Neural progenitor cell (in vitro differentiated cells): ENCODE data around the gene HYDIN. TPM values are rescaled to one million over a fixed set of nuclear protein-coding genes. Genes with fewer than 3 reads are reported as not detected.

ENCODE experiments used
- DNase-seq: peaks from one replicate; pipeline ENCODE4 v3.0.0-alpha.2; 2016; ENCODE audit warnings: low spot score
- H2AFZ ChIP-seq: fragments of 200-600 bp; sonication (generic); replicated peaks from 2 replicates; pipeline ENCODE4 v1.6.1; 2016; ENCODE audit warnings: antibody characterized with exemption
- H3F3A ChIP-seq: fragments of 200-600 bp; sonication (generic); 2 replicates; pipeline ENCODE4 v1.6.1; 2016; ENCODE audit warnings: antibody characterized with exemption, low read depth
- H3K27ac ChIP-seq: fragments of 200-600 bp; sonication (generic); 2 replicates; pipeline ENCODE4 v1.5.1; 2016; ENCODE audit warnings: mild to moderate bottlenecking
- H3K27me3 ChIP-seq: fragments of 200-600 bp; sonication (generic); 2 replicates; pipeline ENCODE4 v1.6.1; 2016; ENCODE audit warnings: mild to moderate bottlenecking, moderate library complexity
- H3K36me3 ChIP-seq: fragments of 200-600 bp; sonication (generic); 2 replicates; pipeline ENCODE4 v1.5.1; 2016
- H3K4me1 ChIP-seq: fragments of 200-600 bp; sonication (generic); 2 replicates; pipeline ENCODE4 v1.6.1; 2016; ENCODE audit warnings: mixed run types
- H3K4me2 ChIP-seq: fragments of 200-600 bp; sonication (generic); 2 replicates; pipeline ENCODE4 v1.6.1; 2016
- H3K4me3 ChIP-seq: fragments of 200-600 bp; sonication (generic); 2 replicates; pipeline ENCODE4 v1.5.1; 2016
- H3K79me2 ChIP-seq: fragments of 200-600 bp; sonication (generic); 2 replicates; pipeline ENCODE4 v1.6.1; 2016; ENCODE audit warnings: low read depth
- H3K9ac ChIP-seq: fragments of 200-600 bp; sonication (generic); 2 replicates; pipeline ENCODE4 v1.6.1; 2016
- H3K9me3 ChIP-seq: fragments of 200-600 bp; sonication (generic); 2 replicates; pipeline ENCODE4 v1.5.1; 2016; ENCODE audit warnings: low read depth
- H4K20me1 ChIP-seq: fragments of 200-600 bp; sonication (generic); 2 replicates; pipeline ENCODE4 v1.6.1; 2016; ENCODE audit warnings: low read depth
- H3K27ac Mint-ChIP-seq: 3 replicates; pipeline ENCODE4 v1.8.0; 2021; ENCODE audit warnings: mixed read lengths
- H3K27me3 Mint-ChIP-seq: 2 replicates; pipeline ENCODE4 v1.8.0; 2022; ENCODE audit warnings: low read depth, mild to moderate bottlenecking, inconsistent platforms, moderate library complexity, mixed read lengths; ENCODE audit not compliant: insufficient read depth
- H3K36me3 Mint-ChIP-seq: 3 replicates; pipeline ENCODE4 v1.8.0; 2021; ENCODE audit warnings: mixed read lengths
- H3K4me1 Mint-ChIP-seq: 3 replicates; pipeline ENCODE4 v1.8.0; 2021; ENCODE audit warnings: mixed read lengths
- H3K4me3 Mint-ChIP-seq: 3 replicates; pipeline ENCODE4 v1.8.0; 2021; ENCODE audit warnings: mild to moderate bottlenecking, moderate library complexity, mixed read lengths
- H3K9me3 Mint-ChIP-seq: 3 replicates; pipeline ENCODE4 v1.8.0; 2020; ENCODE audit warnings: mixed read lengths
- EZH2 ChIP-seq: fragments of 200-600 bp; sonication (generic); IDR thresholded peaks from 2 replicates; pipeline ENCODE4 v1.6.1; 2017; ENCODE audit warnings: antibody characterized with exemption, mild to moderate bottlenecking, moderate library complexity
- EZH2phosphoT487 ChIP-seq: fragments of 200-600 bp; sonication (generic); IDR thresholded peaks from 2 replicates; pipeline ENCODE4 v1.6.1; 2017; ENCODE audit warnings: antibody characterized with exemption
- total RNA-seq: library from RNA; depleted of rRNA; stranded (reverse); fragments of >200 nt; gene quantifications from 2 replicates; pipeline ENCODE4 v1.2.3, GENCODE V29; 2015; ENCODE audit warnings: low replicate concordance
- TF ChIP-seq, protein P1 (sequence below): fragments of 200-600 bp; sonication (generic); IDR thresholded peaks from 2 replicates; pipeline ENCODE4 v1.5.1; 2017; ENCODE audit warnings: antibody characterized with exemption, mild to moderate bottlenecking

Gene HYDIN
- total RNA-seq, 1 donor from 2014 or later, result 4.0 TPM

DNA sequence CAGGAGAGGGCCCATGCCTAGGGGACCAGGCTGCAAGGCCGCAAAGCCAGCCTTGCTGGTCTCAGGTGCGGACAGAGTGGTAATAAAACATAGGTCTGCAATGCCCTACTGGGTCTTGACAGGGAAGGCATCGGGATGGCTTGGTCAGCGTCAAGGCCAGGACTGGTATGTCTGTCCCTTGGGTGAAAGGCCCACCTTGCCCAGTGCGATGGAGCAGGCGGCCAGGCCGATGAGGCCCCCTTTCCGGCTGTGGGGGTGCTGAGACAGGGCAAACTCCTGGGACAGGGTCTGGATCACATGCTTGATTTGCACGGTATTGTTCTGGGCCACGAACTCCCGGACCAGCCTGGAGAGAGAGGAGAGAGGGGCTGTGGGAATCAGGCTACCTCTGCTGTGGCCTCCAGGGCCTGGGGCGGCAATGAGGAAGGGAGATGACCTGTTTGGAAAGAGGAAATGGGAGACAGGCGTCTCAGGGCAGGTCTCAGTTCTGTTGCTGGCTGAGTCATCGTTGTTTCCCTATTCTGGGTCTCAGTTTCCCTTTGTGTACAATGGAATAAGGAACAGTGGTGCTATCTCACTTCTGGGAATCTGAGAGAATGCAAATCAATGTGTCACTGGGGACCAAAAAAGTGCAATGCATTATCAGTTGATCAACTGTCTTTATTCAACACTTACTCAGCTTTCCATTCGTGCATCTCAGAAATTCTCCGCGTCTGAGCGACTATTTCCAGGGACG is 444.3 kb downstream of the HYDIN start:
- no peak overlapping the region for H3K27ac Mint-ChIP-seq
- no peaks in the 10 kb centered on the region for H3K9me3 Mint-ChIP-seq
- H3K4me2 ChIP-seq, result no peak overlapping the region

DNA sequence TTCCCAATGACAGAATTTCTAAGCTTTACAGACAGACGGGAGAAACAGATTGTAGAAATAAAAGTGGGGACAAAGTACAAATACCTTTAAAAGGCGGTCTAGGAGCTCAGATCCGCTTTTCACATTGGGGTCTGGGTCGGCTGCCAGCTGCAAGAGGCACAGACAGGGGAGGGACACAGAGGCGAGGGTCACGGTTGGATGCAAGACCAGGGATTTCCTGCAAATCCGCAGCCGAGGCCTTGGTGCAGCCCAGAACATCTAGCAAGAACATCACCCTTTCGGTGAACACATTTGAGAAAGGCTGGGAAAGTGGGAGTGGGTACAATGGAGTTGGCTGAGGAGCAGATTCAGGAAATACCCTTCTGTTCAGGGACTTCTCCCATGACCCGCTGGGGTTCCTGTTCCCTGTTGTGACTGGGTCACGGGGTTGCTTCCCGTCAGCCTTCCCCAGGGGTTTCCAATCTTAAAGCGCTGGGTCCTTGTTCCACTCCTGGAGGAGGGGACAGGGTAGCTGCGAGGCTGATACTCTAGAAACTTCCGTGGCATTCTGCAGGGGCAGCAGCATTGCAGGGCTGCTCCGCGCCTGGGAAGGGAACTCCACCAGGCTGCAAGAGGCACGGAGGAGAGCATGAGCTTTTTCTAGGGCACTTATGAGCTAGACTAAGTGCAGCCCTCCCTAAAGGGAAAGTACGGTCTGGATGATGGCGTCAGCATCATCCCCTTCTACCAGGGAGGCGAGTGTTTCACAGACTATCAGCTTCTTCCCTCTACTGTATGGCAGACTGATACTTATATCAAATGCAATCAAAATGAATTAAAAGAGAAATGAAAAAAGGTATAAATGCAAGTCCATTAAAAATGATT is 445.6 kb downstream of the HYDIN start:
- H3K9me3 Mint-ChIP-seq, result no peaks in the 10 kb centered on the region
- no peak overlapping the region for H3K4me3 ChIP-seq
- H3K36me3 Mint-ChIP-seq, result peaks cover 25% of the 10 kb centered on the region

More for the DNA sequence above, 444.3 kb downstream of the HYDIN start:
- Histone ChIP-seq H3K27me3 (no peaks in the 10 kb centered on the region), H3K36me3 (no peaks in the 10 kb centered on the region), H3K79me2 (peaks cover 9% of the 10 kb centered on the region), H3K4me1 (peaks cover 10% of the 10 kb centered on the region), H2AFZ (no peak overlapping the region), H3K9ac (no peak overlapping the region), H3K27ac (no peak overlapping the region), H4K20me1 (peaks cover 29% of the 10 kb centered on the region), H3K9me3 (no peaks in the 10 kb centered on the region), H3F3A (peaks cover 3% of the 10 kb centered on the region), H3K4me3 (no peak overlapping the region)
- Mint-ChIP-seq H3K4me3 (no peak overlapping the region), H3K36me3 (peaks cover 19% of the 10 kb centered on the region), H3K4me1 (peaks cover 17% of the 10 kb centered on the region), H3K27me3 (peaks cover 6% of the 10 kb centered on the region)
- TF ChIP-seq EZH2phosphoT487 (no peak), EZH2 (no peak)
- TF ChIP-seq, protein P1, sequence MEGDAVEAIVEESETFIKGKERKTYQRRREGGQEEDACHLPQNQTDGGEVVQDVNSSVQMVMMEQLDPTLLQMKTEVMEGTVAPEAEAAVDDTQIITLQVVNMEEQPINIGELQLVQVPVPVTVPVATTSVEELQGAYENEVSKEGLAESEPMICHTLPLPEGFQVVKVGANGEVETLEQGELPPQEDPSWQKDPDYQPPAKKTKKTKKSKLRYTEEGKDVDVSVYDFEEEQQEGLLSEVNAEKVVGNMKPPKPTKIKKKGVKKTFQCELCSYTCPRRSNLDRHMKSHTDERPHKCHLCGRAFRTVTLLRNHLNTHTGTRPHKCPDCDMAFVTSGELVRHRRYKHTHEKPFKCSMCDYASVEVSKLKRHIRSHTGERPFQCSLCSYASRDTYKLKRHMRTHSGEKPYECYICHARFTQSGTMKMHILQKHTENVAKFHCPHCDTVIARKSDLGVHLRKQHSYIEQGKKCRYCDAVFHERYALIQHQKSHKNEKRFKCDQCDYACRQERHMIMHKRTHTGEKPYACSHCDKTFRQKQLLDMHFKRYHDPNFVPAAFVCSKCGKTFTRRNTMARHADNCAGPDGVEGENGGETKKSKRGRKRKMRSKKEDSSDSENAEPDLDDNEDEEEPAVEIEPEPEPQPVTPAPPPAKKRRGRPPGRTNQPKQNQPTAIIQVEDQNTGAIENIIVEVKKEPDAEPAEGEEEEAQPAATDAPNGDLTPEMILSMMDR, result no peak
- no peak for DNase-seq

DNA sequence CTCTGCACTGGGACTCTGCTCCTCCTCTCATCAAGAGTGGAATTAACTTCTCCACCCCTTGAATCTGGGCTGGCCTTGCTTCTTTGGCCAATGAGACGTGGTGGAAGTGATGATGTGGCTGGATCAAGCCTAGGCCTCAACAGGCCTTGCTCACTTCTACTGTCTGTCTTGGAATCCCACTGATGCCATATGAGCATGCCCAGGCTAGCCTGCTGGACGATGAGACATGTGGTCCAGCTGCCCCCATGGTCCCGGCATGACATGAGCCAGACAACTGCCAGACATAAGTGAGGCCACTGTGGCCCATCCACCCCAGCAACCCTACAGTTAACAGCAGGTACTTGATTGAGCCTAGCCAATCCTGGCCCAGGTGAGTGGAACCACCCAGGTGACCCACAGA is 448.3 kb downstream of the HYDIN start:
- Mint-ChIP-seq H3K4me1 (peaks cover 8% of the 10 kb centered on the region), H3K27ac (no peak overlapping the region), H3K4me3 (no peak overlapping the region), H3K9me3 (peaks cover 2% of the 10 kb centered on the region), H3K36me3 (peaks cover 28% of the 10 kb centered on the region), H3K27me3 (peaks cover 7% of the 10 kb centered on the region)
- Histone ChIP-seq H4K20me1 (peaks cover 6% of the 10 kb centered on the region), H3K36me3 (no peaks in the 10 kb centered on the region), H3K9ac (no peak overlapping the region), H3K9me3 (no peaks in the 10 kb centered on the region), H3K4me3 (no peak overlapping the region), H3K27me3 (no peaks in the 10 kb centered on the region), H2AFZ (no peak overlapping the region), H3K4me1 (peaks cover 3% of the 10 kb centered on the region), H3F3A (peaks cover 15% of the 10 kb centered on the region), H3K27ac (no peak overlapping the region), H3K79me2 (no peaks in the 10 kb centered on the region), H3K4me2 (no peak overlapping the region)
- no peak for TF ChIP-seq EZH2
- TF ChIP-seq, protein P1, result no peak
- TF ChIP-seq EZH2phosphoT487, result no peak
- DNase-seq, result no peak

More for the DNA sequence above, 445.6 kb downstream of the HYDIN start:
- H3K79me2 ChIP-seq, result peaks cover under 1% of the 10 kb centered on the region
- no peaks in the 10 kb centered on the region for H3K4me1 ChIP-seq
- Mint-ChIP-seq H3K27me3 (peaks cover 4% of the 10 kb centered on the region), H3K4me3 (no peak overlapping the region), H3K27ac (no peak overlapping the region), H3K4me1 (peaks cover 5% of the 10 kb centered on the region)
- H3K9ac ChIP-seq, result no peak overlapping the region
- H3K36me3 ChIP-seq, result no peaks in the 10 kb centered on the region
- H3K27ac ChIP-seq, result no peak overlapping the region
- no peak for DNase-seq
- H4K20me1 ChIP-seq, result peaks cover 16% of the 10 kb centered on the region
- no peaks in the 10 kb centered on the region for H3K27me3 ChIP-seq
- no peaks in the 10 kb centered on the region for H3F3A ChIP-seq
- no peaks in the 10 kb centered on the region for H3K9me3 ChIP-seq
- no peak overlapping the region for H2AFZ ChIP-seq
- no peak overlapping the region for H3K4me2 ChIP-seq
- no peak for TF ChIP-seq EZH2phosphoT487
- TF ChIP-seq EZH2, result no peak
- TF ChIP-seq, protein P1, result no peak
